ENCODE measurements around the gene LAD1. TPM values are rescaled to one million over a fixed set of nuclear protein-coding genes. Genes with fewer than 3 reads are reported as not detected.

LAD1 gene
- total and polyA plus RNA-seq, 2 of the 4 experiments (the other 2 are of a cell fraction), result under 0.01 to 0.07 TPM

DNA sequence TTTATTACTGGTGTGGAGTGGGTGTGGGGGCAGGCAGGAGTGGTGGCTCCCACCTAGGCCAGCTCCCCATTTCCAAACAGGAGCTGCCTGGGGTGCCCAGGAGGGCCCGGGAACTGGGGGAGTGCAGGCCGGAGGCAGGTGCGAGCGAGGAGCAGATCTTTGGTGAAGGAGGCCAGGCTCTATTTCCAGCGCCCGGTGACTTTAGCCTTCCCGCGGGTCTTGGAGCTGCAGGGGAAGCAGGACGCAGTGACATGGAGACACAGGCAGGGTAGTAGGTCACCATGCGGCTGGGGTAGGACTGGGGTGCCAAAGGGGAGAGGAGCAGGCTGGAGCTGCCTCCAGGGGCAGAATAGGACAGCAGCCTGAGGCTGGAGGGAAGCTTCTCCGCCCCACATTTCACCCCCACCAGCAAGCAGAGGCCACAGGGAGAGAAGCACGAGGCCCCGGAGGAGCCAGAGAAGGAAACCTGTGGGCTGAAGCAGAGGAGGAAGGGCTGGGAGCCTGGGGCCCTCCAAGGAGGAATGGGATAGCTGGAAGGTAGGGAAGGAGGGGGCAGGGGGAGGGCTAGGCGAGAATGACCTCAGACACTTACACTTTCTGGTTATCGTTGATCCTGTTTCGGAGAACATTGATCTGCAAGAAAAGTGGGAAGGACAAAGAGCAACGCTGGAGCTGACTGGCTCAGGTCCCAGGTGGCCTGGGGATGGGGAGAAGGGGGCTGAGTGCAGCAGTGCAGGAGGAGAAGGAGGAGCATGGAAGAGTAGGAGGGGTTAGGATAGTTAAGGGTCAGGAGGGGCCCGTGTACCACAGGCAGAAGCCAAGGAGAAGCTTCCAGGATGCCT is 39.9 kb downstream of the LAD1 start:
- no TSS peak for BruUV-seq (replicated peaks)
- no peaks in the 10 kb centered on the region for H3K79me1 ChIP-seq (ENCODE audit: low read depth in 1 of 2, low read length in 2 of 2)
- POLR2A ChIA-PET (ENCODE audit: unreplicated experiment), result no interaction called here
- H2BK15ac ChIP-seq (ENCODE audit: low read depth, low read length), result no peak overlapping the region
- H3K18ac ChIP-seq (ENCODE audit: low read depth, low read length), result no peak overlapping the region
- no peak overlapping the region for H3K4ac ChIP-seq (ENCODE audit: low read depth, low read length)
- dilution Hi-C loops (cut with HindIII; ENCODE audit: low sequenced_read_pairs, unreplicated experiment), result no loop called here
- no peak overlapping the region for H2AK5ac ChIP-seq (ENCODE audit: low read depth, low read length)
- H2AFZ ChIP-seq (replicated peaks; ENCODE audit: low read length, poor library complexity), result no peak overlapping the region
- no peak overlapping the region for H4K8ac ChIP-seq (ENCODE audit: low read depth in 2 of 2, low read length in 2 of 2)
- H4K91ac ChIP-seq (ENCODE audit: insufficient read depth, low read depth, low read length), result no peak overlapping the region
- CTCF ChIA-PET, result interaction anchor here (1.1 kb wide), 1 partner anchor 105 kb away, joined by 3 read pairs; no protein-coding TSS in a partner anchor
- no peaks in the 10 kb centered on the region for H3K9me3 ChIP-seq (ENCODE audit: control insufficient read depth, insufficient read depth, low read length)
- no peak overlapping the region for H2AK9ac ChIP-seq (replicated peaks; ENCODE audit: low read depth, low read length, poor library complexity)
- H2BK5ac ChIP-seq (ENCODE audit: low read depth, low read length, poor library complexity, severe bottlenecking), result no peak overlapping the region
- H4K5ac ChIP-seq (ENCODE audit: low read depth, low read length), result no peak overlapping the region
- no peak overlapping the region for H2BK20ac ChIP-seq (ENCODE audit: low read depth, low read length)
- no peaks in the 10 kb centered on the region for H3K4me1 ChIP-seq (ENCODE audit: control insufficient read depth, insufficient read depth, low read length)
- H4K20me1 ChIP-seq (ENCODE audit: insufficient read depth, low read length), result no peaks in the 10 kb centered on the region; the same call in 1 of the 2 replicates
- H3K27ac ChIP-seq (ENCODE audit: insufficient read depth, low read length), result no peak overlapping the region
- H3K4me3 ChIP-seq (ENCODE audit: insufficient read depth, low read depth, low read length), result no peak overlapping the region
- intact Hi-C loops (cut with micrococcal nuclease), result no loop called here
- H3K9ac ChIP-seq (ENCODE audit: low read depth, low read length), result no peak overlapping the region
- H3K4me2 ChIP-seq (ENCODE audit: low read depth, low read length), result no peak overlapping the region
- TF ChIP-seq RCOR1 (IDR thresholded peaks at IDR 0.05; ENCODE audit: insufficient replicate concordance, low read length) (no peak), RFX5 (IDR thresholded peaks at IDR 0.05; ENCODE audit: low read depth, low read length) (no peak), MAFK (IDR thresholded peaks at IDR 0.05; ENCODE audit: low read depth, low read length) (no peak), BHLHE40 (IDR thresholded peaks at IDR 0.05; ENCODE audit: low read depth, low read length) (no peak), NFE2L2 (IDR thresholded peaks at IDR 0.05; ENCODE audit: low read depth, low read length) (no peak), CHD1 (IDR thresholded peaks at IDR 0.05; ENCODE audit: low read depth, low read length) (no peak)
- in situ Hi-C loops (cut with MboI; ENCODE audit: low sequenced_read_pairs), result no loop called here
- H2BK120ac ChIP-seq (ENCODE audit: low read depth, low read length), result no peak overlapping the region
- DNase-seq (no peak), ATAC-seq (ENCODE audit: low read depth) (no peak)
- no peaks in the 10 kb centered on the region for H3K36me3 ChIP-seq (ENCODE audit: control insufficient read depth, insufficient read depth, low read length)
- no peak overlapping the region for H3K56ac ChIP-seq (ENCODE audit: extremely low read depth, insufficient read depth, low read length)
- no peak overlapping the region for H3K14ac ChIP-seq (replicated peaks; ENCODE audit: low read depth, low read length)
- 76% methylated on average over 8 of the region's 18 CpGs; no CpG with 5 or more reads in 1 of the 2 experiments for WGBS, 2 experiments (ENCODE audit: extremely low coverage in 2 of 2, insufficient read length in 1 of 2)
- H3K23ac ChIP-seq (ENCODE audit: low read depth, low read length), result no peak overlapping the region
- no peaks in the 10 kb centered on the region for H3K9me1 ChIP-seq (ENCODE audit: insufficient read depth, low read length)
- peaks cover 71% of the 10 kb centered on the region for H3K27me3 ChIP-seq (ENCODE audit: control insufficient read depth, insufficient read depth, low read length)
